Fibroblast of gingiva (primary cell): ENCODE results near the gene EXOC4.

Experiments used
- DNase-seq: peaks from one replicate; pipeline ENCODE4 v3.0.0-alpha.2; 2011; ENCODE audit warnings: low read depth

EXOC4 gene

DNA sequence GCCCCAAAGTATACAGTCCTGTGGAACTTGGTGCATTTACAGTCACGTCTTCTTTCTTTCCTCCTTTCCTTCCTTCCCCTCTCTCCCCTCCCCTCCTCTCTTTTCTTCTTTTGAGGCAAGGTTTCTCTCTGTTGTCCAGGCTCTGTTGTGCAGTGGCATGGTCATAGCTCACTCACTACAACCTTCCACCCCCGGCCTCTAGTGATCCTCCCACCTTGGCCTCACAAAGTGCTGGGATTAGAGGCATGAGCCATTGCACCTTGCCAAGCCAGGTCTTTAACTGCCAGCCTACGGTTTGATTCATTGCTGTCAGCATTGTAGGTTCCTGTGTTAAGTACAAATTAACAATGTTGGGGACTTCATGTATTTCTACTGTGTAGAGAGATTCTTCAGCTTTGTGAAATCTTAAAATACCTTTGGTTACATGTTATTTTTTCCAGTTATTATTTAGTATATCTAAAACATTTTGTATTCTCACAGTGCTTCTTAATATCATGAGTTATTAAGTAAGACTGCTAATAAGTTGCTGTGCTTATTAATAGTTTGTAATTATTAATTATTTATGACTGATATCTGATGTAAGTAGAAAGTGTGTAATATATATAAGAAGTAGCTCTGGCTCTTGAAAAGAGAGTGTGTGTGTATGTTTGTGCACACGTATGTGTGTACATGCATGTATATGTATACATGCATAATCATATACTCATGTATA lies 320.8 kb downstream of the EXOC4 start:
- no peak for DNase-seq

DNA sequence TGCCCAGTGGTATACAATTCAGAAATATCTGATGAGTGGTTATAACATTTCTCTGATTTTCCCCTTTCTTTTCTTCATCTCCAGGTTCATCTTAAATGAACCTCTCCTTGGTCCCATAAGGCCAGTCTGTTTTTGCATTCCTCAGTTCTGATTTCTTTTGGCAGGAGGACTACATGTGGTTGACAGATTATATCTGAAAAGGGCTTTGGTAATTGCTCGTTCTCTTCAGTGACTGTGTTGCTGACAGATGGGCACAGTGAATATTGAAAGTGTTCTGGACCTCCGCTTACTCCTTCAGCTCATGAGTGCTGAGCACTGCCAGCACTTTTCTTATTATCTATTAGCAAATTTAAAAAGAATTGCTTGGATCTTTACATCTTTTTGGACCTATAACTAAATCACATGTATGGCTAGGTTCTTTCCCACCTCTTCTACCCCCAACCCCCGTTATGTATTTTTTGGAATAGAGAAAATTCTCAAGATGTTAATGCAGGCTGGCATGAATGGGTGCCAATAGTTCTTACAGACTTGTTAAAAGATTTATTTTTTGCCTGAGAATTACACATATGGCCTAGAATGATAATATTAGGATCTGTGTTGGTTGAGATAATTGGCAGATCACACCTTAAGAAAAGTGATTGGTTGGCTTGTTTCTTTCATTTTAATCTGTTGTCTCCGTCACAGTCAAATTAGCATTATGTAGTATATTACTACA lies 323.0 kb downstream of the EXOC4 start:
- DNase-seq: peak; percentile 12

DNA sequence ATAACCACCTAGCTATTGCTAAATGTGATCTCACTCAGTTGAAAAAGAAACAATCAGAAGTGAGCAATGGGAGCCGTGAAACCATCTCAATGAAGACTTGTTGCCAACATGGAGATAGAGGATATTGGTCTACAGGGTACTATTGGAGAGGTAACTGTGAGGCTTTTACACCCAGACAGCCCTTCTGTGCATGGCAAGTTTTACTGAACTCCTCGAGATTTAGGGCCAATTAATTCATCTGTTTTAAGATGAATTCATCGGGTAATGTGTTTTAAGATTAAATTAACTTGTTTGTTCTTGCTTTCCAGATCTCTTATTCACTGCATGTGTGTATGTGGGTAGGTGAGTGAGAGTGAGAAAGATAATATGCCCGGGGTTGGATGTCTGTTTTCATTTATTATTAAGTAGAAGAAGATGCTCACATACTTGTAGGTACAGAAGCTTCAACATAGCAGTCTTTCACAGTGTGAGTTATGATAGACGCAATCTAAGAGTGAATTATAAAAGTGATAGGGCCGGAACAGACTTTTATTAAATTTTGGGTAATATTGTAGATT lies 323.8 kb downstream of the EXOC4 start:
- DNase-seq: no peak

DNA sequence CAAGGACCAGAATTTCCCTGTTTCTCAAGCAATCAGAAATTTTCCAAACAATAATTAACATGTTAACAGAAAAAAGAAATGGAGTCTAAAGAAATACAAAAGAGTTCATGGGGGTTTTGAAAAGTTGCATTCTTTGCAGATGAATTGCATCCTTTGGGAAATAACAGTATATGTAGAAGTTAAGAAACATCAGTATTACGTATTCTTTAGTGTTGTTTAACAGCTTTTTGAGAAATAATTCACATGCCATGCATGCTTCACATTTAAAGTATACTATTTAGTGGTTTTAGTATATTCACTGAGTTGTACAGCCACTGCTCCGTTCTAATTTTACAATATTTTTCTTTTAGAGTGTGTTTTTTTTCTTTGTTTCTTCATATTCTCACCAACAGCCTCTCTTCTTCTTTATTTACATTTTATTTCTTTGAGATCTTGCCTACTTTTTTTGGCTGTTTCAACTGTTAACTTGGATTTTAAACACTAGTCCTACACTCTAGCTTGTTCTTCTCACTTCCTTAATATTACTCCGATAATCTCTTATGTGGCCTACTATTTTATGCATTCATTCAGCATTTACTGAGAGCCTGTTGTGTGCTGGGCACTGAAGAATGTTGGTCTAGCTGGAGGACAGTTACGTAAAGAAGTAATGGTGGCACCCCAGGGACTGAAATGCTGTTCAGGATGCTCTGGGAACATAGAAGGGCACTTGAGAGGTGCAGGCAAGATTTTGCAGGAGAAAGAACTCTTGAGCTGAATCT lies 330.1 kb downstream of the EXOC4 start:
- peak; percentile 90 for DNase-seq

DNA sequence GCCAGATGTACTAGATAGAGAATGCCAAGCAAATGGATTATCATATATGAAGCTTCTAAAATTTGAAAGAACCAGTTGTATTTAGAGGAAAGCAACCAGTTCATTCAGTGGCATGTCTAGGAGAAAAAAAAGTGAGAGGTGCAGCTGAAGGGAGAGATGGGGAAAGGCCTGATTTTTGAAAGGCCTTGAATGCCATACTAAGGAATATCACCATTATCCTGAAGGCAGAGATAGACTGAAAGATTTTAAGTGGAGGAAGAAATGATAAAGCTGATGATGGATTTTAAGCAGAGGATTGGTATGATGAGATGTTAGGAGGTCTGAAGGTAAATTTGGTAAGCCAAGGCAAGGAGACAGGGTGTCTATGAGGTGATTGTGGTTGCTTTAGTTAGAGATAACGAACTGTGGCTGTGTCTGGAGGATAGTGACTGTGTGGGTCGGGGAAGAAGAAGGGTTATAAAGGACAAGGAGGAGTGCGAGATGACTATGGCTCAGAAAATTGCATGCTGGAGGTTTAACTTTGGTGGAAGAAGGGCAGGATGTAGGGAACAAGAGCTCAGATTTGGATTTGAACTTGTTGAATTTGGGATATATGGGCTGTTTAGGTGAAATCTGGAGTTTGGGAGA lies 330.8 kb downstream of the EXOC4 start:
- no peak for DNase-seq

DNA sequence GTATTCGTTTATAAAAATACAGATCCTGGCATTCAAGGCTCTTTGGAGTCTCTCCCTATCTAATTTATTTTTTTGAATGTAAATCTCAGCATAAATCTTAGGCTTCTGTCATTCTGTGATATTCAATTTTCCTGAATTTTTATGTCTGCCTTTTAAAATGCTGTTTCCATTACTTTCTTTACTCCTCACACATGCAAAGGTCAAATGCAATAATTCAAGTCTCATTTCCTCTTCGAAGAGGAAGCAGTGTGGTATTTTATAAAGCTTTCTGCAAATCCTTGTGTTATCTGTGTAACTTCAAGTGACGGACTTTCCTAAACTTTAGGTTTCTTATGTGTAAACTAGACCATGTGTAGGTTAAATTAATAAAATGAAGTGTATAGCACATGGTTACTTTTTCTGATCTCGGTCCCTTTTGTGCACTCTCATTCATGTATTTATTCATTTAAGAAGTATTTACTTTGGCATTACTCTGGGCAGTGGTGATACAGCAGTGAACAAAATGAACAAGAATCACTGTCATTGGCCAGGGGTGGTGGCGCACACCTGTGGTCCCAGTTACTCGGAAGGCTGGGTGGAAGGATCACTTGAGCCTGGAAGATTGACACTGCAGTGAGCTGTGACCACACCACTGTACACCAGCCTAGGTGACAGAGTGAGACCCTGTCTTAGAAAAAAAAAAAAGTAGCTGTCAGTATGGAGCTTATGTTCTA lies 332.2 kb downstream of the EXOC4 start:
- DNase-seq: no peak

DNA sequence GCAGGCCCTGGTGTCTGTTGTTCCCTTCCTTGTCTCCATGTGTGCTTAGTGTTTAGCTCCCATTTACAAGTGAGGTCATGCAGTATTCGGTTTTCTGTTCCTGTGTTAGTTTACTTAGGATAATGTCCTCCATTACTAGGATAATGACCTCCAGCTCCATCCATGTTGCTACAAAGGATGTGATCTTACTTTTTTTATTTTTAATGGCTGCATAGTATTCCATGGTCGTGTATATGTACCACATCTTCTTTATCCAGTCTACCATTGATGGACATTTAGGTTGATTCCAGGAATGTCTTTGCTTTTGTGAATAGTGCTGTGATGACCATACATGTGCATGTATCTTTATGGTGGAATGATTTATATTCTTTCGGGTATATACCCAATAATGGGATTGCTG lies 333.4 kb downstream of the EXOC4 start:
- no peak for DNase-seq

DNA sequence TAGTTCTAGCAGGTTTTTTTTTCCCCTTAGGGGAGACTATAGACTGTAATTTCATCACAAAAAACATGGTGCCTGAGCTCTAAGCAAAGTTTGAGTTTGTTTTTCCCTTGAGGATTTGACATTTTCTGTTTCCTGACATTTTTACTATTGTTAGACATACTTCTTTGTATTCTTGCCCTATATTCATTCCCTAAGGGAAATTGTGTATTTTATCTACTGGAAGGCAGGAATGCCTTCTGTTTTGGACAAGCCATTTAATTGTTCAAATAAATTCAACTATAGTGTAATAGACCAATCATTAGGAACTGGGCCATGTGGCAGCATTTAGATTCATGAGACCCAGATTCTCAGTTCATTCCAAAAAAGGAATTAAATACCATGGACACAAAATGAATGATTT lies 335.0 kb downstream of the EXOC4 start:
- peak; percentile 22 for DNase-seq

DNA sequence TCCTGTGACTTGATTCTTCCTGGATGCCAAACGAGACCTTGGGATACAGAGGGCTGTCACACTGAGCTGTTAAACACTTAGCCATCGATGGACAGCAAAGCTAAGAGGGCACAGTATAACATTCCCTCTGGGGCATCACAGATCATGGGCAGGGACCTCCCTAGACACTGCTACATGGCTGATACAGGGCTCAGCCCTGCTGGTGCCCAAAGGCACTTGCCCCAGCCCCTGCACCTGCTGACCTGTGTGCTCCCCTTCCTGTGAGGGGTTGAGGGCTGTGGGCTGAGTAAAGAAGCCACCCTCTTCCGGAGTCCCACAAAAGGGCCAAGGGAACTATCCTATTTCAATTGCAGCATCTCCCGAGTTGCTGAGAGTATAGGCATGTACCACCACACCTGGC lies 337.9 kb downstream of the EXOC4 start:
- DNase-seq: no peak

DNA sequence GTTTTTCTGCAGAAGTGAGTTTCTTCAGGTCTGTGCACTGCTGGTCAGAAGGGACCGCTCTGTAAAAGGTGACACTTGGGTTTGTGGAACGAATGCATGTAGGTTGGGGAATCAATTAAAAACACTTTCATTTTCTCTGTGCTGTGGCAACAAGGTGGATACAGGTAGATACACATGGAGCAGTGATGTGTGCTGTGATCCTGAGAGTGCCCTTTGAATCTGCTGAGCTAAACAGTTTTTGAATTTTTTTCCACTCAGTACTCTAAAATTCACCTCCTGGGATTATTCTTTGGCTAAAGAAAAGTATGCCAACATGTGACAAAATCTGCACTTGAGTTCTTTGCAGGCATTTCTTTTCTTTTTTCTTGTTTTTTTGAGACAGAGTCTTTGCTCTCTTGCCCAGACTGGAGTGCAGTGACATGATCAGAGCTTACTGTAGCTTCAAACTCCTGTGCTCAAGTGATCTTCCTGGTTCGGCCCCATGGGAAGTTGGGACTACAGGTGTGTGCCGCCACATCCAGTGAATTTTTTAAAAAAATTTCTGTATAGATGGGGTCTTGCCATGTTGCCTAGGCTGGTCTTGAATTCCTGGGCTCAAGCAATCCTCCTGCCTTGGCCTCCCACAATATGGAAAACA lies 338.9 kb downstream of the EXOC4 start:
- no peak for DNase-seq

DNA sequence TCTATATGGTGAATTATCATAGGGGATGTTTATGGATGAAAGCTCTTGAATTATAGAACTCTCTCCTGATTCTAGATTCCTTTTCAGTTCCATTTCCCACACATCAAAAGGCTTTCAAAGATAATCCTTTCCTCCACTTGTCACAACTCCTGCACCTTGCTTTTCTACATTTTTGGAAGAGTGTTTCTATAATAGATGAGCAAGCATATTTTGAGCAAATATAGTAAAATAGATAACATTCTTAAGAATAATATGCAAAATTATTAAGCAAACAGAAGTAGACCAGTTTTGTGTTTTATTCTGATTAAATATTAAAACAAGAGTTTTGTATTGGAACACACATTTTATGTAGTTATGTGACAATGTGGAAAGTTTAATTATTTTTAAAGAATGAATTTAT lies 340.7 kb downstream of the EXOC4 start:
- no peak for DNase-seq

DNA sequence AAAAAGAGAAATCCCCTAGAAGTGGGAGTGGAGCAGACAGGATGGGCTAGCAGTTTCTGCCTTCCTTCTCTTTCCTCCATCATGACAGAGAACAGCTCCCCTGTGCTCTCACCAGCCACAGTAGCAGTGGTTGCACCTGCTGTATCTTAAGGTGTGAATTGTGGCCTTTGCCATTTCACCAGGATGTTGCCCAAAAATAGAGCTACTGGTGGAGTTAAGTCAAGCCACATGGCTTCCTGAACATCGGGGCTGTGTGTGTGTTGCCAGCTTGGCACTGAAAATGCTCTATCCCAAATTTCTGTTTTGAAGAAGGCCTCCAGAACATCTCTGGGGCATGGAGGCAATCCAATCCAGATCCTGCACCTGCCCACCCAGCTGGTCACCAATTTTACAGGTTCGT lies 348.7 kb downstream of the EXOC4 start:
- no peak for DNase-seq

DNA sequence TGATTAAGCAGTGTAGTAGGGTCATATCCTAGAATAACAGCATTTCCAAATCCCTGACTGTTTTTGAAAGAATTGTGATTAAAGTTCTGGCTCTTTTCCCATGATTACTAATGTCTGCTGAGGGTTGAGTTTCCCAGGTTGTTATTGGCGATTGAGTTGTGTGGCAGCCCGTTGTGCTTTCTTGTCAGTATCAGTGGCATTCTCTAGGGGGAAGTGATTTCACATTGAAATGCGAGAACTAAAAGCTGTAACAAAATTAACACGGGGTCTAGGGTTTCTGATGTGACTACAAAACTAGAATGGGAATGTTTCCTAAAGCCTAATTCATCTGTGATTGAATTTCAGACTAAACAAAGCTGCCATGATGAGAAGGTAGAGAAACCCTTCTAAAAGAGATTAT lies 349.4 kb downstream of the EXOC4 start:
- peak; percentile 83 for DNase-seq

DNA sequence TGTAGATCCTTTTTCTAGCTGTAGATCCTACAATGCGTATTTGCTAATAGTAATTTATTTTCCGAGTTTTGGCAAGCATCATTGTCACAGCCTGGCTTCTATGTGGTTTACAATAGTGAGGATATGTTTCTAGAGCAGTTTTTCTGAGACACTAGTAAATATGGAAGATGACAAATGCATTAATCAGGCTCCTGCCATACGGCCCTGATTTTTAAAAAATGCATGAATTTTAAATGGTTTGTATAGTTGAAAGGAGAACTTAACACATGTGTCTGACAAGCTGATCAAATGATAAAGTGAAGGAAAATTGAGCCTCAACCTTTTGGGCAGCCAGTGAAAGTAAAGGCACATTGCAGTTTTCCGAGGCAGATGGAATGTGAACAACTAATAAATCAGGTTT lies 354.1 kb downstream of the EXOC4 start:
- DNase-seq: no peak

DNA sequence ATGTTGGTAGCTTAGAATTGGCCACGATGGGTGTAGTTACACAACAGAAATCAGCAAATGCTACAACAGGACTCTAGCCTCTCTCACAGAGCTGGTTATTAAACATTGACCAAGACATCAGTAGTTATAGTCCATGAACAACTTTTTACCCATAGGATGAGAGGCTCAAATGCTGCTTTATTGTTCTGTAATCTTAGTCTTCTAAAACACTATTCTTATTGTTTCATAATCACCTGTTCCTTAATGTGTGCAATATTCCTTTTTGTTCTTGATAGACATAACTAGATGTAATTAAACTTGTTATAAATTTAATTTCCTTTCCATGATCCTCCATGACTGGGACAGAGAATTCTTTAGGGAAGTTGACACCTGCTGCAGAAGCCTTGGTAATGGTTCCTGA lies 356.9 kb downstream of the EXOC4 start:
- no peak for DNase-seq

DNA sequence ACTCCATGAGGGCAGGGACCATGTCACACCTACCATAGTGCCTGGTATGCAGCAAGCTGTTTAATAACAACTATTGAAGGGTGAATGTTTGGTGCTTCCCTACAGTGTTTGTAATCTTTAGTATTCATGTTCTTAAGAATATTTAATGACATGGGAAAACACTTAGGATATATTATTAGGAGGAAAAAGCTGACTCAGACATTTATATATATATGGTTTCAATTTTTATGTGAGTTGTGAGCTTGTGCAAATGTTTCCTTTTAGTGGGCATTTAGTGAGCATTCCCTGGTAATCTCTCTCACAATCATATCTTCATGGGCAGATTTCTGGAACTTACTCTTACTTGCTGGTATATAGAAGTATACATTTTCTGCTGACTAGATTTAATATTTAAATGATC lies 359.1 kb downstream of the EXOC4 start:
- DNase-seq: no peak

DNA sequence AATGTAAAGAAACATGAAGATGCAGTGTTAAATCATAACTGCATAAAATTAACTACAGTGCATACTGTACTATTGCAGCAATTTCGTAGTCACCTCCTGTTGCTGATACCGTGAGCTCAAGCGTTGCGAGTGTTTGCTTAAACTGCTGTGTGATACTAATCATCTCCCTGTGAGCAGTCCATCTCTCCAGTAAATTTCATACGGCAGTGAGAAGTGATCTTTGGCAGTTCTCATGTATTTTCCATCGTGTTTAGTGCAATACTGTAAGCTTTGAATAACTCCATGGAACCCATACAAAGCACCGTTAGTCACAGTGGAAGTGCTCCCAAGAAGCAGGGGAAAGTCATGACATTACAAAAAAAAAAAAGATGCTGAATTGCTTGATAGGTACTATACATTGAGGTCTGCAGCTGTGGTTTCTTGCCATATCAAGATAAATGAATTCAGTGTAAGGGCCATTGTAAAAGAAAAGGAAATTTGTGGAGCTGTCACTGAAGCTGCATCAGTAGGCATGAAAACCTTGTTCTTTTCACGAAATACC lies 360.4 kb downstream of the EXOC4 start:
- no peak for DNase-seq

DNA sequence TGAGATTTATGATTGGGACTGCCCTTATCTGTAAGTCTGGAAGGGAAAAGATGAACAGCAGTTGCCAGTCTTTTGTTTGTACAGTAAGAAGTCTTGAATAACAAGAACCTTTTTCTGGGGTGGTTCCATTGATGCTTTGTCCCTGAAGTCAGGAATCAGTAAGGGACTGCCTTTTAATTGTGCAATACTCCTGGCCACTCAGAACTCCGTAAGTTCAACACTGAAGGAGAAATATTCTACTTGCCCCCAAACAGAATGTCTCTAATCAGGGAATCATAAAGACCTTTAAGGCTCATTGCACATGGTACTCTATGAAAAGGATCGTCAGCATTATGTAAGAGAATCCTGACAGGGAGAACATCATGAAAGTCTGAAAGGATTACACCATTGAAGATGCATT lies 361.4 kb downstream of the EXOC4 start:
- no peak for DNase-seq

DNA sequence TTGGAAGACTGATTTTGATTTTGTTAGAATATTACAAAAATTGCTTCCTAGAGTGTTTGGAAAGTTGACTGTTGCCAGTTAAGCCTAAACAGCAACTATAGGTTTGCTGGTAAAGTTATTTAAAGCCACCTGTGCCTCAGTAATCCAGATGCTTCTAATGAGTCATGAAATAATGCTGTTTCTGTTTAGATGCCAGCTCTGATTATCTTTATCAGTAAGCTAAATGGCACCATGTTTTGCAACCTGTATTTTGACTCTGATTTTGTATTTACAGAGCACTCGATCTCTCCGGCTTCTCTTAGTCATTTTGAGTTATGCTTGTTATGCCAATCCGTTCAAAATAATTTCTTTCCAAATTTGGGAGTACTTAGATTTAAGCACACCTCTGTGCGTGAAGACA lies 366.1 kb downstream of the EXOC4 start:
- DNase-seq: no peak

DNA sequence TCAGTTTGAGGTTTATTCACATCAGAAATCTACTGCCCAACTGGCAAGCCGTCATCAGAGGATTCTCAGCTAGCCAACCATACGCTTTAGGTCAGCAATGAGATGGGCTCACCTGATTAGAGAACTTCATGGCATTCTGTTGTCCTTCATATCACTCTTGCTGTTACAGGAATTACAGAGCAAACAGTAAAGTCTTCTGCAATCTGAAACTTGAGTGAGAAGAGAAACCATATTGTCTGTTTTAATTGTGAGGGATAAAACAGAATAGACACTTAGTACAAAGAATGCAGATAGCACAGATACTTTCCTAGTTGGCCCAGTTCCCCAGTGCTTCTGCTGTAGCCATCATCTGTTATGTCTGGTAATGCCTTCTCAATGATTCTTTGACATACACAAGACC lies 366.6 kb downstream of the EXOC4 start:
- DNase-seq: no peak

DNA sequence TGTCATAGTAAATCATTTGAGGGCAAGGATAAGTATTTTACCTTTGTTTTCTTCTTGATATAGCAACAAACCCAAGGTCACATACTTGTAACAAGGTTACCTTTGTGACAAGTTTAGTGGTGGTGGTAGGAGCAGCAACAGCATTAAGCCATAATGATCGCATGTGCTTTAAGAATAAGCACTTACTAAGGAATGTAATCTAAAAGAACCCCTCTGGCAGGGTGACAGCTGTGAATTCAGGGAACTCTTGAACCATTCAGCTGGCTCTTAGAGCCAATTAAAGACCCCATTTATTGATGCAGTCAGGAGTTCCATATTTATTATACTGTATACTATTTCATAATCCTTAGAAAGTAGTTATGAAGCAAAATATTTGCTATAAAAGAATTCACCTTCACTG lies 370.8 kb downstream of the EXOC4 start:
- no peak for DNase-seq
